IPS DF 6.9 (cell line): Measurements from ENCODE around the gene PRPF40B.

Source experiments
- DNase-seq: peaks from one replicate; pipeline ENCODE4 v3.0.0-alpha.2; 2013; ENCODE audit warnings: low read depth, low spot score
- H3K27ac ChIP-seq: one replicate; pipeline ENCODE4 v1.5.1; 2013; ENCODE audit warnings: low read length, control low read depth
- H3K27me3 ChIP-seq: 2 replicates; pipeline ENCODE4 v1.6.1; 2013; ENCODE audit warnings: mild to moderate bottlenecking, low read length; ENCODE audit not compliant: control insufficient read depth, insufficient read depth
- H3K36me3 ChIP-seq: 2 replicates; pipeline ENCODE4 v1.6.1; 2013; ENCODE audit warnings: low read length; ENCODE audit not compliant: control insufficient read depth, insufficient read depth
- H3K4me1 ChIP-seq: 2 replicates; pipeline ENCODE4 v1.6.1; 2013; ENCODE audit warnings: low read length; ENCODE audit not compliant: control insufficient read depth, insufficient read depth
- H3K4me3 ChIP-seq: 2 replicates; pipeline ENCODE4 v1.5.1; 2013; ENCODE audit warnings: mild to moderate bottlenecking, low read length
- H3K9me3 ChIP-seq: 2 replicates; pipeline ENCODE4 v1.6.1; 2013; ENCODE audit warnings: low read length, inconsistent platforms; ENCODE audit not compliant: control insufficient read depth, insufficient read depth
- WGBS: extraction: QIAGEN DNeasy Blood & Tissue Kit; methylation state at CpG from one replicate; pipeline ENCODE4 v1.1.7; 2013; ENCODE audit warnings: mixed read lengths, missing lambda C conversion rate; ENCODE audit not compliant: insufficient read length, insufficient coverage; 5-methylcytosine and 5-hydroxymethylcytosine counted together

The PRPF40B gene

GRCh38 chr12:49626836-49627235, 3.5 kb downstream of the PRPF40B start:
- no peaks in the 10 kb centered on the region for H3K27me3 ChIP-seq
- H3K27ac ChIP-seq = no peak overlapping the region
- DNase-seq = no peak
- no peak overlapping the region for H3K4me3 ChIP-seq
- H3K36me3 ChIP-seq = no peaks in the 10 kb centered on the region
- H3K9me3 ChIP-seq = no peaks in the 10 kb centered on the region
- no CpG with 5 or more reads among the region's 1 CpG for WGBS
- no peaks in the 10 kb centered on the region; the same call in 1 of the 2 replicates for H3K4me1 ChIP-seq

GRCh38 chr12:49627752-49628360, 4.5 kb downstream of the PRPF40B start:
- Histone ChIP-seq H3K27me3 (no peaks in the 10 kb centered on the region), H3K9me3 (no peaks in the 10 kb centered on the region), H3K4me1 (no peaks in the 10 kb centered on the region; the same call in 1 of the 2 replicates), H3K4me3 (no peak overlapping the region), H3K36me3 (no peaks in the 10 kb centered on the region), H3K27ac (no peak overlapping the region)
- DNase-seq = no peak
- WGBS = no CpG with 5 or more reads among the region's 3 CpGs

DNA sequence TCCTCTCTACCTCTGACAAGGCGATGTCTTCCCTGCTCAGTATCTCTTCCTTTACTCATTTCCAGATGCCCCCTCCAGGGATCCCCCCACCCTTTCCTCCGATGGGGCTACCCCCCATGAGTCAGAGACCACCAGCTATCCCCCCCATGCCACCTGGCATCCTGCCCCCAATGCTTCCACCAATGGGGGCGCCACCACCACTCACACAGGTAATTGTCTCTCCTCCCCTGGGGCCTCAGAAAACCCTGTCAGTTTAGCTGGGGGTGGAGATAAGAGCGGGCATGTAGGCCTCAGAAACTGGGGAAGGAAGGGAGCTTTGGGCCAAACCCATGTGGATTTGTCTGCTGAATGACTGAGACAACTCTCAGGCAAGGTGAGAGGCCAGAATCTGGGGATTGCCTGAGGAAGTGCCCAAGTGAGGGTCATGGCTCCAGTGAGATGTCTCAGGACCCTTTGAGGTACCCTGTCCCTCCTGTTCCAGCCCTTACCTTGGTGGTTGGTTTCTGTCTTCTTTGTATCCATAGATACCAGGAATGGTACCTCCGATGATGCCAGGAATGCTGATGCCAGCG, 8.1 kb downstream of the PRPF40B start:
- H3K9me3 ChIP-seq = no peaks in the 10 kb centered on the region
- no peak for DNase-seq
- H3K4me3 ChIP-seq = no peak overlapping the region
- H3K27me3 ChIP-seq = no peaks in the 10 kb centered on the region
- no peak overlapping the region for H3K27ac ChIP-seq
- WGBS = no CpG with 5 or more reads among the region's 6 CpGs
- no peaks in the 10 kb centered on the region for H3K4me1 ChIP-seq
- no peaks in the 10 kb centered on the region for H3K36me3 ChIP-seq

DNA sequence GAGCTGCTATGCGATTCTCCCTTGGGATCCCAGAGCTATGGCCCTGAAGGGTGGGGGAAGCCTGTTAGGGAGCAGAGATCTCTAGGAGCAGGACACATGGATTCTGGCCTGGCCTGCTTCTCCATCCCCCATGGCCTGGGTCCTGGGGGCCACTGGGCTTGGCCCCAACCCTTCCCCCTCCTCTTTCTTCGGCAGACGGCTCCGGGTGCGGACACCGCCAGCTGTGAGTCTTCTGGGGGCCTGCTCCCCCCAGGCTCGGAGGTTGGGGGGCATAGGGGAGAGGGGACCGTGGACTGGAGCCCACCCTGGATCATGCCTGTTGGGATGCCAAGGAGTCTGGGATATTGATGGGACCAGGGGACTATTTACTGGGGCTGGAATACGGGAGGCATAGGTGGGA, 9.0 kb downstream of the PRPF40B start:
- no CpG with 5 or more reads among the region's 9 CpGs for WGBS
- DNase-seq = no peak
- no peak overlapping the region for H3K4me3 ChIP-seq
- H3K36me3 ChIP-seq = no peaks in the 10 kb centered on the region
- H3K27me3 ChIP-seq = no peaks in the 10 kb centered on the region
- peaks cover 3% of the 10 kb centered on the region; the same call in 1 of the 2 replicates for H3K4me1 ChIP-seq
- no peak overlapping the region for H3K27ac ChIP-seq
- no peaks in the 10 kb centered on the region for H3K9me3 ChIP-seq

GRCh38 chr12:49632986-49633702, 9.8 kb downstream of the PRPF40B start:
- Histone ChIP-seq H3K4me1 (peaks cover 3% of the 10 kb centered on the region; the same call in 1 of the 2 replicates), H3K36me3 (no peaks in the 10 kb centered on the region), H3K9me3 (no peaks in the 10 kb centered on the region), H3K27ac (no peak overlapping the region), H3K4me3 (no peak overlapping the region), H3K27me3 (no peaks in the 10 kb centered on the region)
- no CpG with 5 or more reads among the region's 8 CpGs for WGBS
- DNase-seq = no peak

DNA sequence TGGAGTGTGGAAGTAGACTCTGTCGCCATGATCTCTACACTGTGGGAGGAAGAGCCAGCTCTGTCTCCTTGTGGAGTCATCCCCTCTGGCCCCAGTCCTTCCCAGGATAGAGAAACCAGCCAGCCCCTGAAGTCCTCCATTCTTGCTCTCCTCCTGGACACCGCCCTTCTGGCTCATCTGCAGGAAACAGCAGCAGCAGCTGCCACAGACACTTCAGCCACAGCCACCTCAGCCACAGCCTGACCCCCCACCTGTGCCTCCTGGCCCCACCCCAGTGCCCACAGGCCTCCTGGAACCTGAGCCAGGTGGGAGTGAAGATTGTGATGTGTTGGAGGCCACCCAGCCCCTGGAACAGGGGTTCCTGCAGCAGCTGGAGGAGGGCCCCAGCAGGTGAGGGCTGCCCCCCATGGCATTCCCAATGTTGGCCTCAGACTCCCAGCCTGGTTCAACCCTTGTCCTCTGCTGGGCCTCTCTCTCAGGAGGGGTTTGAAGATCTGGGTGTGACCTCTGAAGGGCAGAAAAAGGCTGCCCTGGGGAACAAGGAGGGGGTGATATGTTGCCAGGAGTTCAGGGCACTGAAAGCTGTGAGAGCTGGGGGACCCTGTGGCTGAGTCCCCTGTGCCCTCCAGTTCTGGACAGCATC, 10.5 kb downstream of the PRPF40B start:
- Histone ChIP-seq H3K9me3 (no peaks in the 10 kb centered on the region), H3K36me3 (no peaks in the 10 kb centered on the region), H3K27me3 (no peaks in the 10 kb centered on the region), H3K27ac (no peak overlapping the region), H3K4me1 (peaks cover 3% of the 10 kb centered on the region; the same call in 1 of the 2 replicates), H3K4me3 (no peak overlapping the region)
- DNase-seq = no peak
- no CpG with 5 or more reads among the region's 2 CpGs for WGBS

GRCh38 chr12:49635036-49635435, 11.7 kb downstream of the PRPF40B start:
- Histone ChIP-seq H3K27ac (no peak overlapping the region), H3K9me3 (no peaks in the 10 kb centered on the region), H3K36me3 (no peaks in the 10 kb centered on the region), H3K4me1 (peaks cover 3% of the 10 kb centered on the region; the same call in 1 of the 2 replicates), H3K27me3 (no peaks in the 10 kb centered on the region), H3K4me3 (no peak overlapping the region)
- no peak for DNase-seq
- no CpG with 5 or more reads among the region's 9 CpGs for WGBS

DNA sequence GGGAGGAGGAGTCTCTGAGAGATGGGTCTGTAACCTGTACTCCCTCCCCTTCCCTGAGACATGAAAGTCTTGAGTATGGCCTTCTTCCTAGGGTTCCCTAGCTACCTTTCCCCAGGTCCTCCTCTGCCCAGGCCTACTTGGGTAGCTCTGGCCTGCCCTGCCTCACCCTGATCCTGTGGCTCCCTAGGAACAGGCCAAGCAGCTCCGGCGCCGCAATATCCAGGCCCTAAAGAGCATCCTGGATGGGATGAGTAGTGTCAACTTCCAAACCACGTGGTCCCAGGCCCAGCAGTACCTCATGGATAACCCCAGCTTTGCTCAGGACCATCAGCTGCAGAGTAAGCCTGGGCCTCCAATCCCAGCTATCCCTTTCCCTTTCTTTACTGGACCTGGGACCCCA, 12.3 kb downstream of the PRPF40B start:
- no CpG with 5 or more reads among the region's 4 CpGs for WGBS
- Histone ChIP-seq H3K4me3 (no peak overlapping the region), H3K36me3 (no peaks in the 10 kb centered on the region), H3K27ac (no peak overlapping the region), H3K9me3 (no peaks in the 10 kb centered on the region), H3K27me3 (no peaks in the 10 kb centered on the region), H3K4me1 (peaks cover 3% of the 10 kb centered on the region; the same call in 1 of the 2 replicates)
- DNase-seq = no peak

GRCh38 chr12:49636574-49636973, 13.2 kb downstream of the PRPF40B start:
- Histone ChIP-seq H3K4me3 (no peak overlapping the region), H3K27me3 (no peaks in the 10 kb centered on the region), H3K9me3 (no peaks in the 10 kb centered on the region), H3K36me3 (no peaks in the 10 kb centered on the region), H3K4me1 (peaks cover 3% of the 10 kb centered on the region; the same call in 1 of the 2 replicates), H3K27ac (no peak overlapping the region)
- no CpG with 5 or more reads among the region's 13 CpGs for WGBS
- no peak for DNase-seq

DNA sequence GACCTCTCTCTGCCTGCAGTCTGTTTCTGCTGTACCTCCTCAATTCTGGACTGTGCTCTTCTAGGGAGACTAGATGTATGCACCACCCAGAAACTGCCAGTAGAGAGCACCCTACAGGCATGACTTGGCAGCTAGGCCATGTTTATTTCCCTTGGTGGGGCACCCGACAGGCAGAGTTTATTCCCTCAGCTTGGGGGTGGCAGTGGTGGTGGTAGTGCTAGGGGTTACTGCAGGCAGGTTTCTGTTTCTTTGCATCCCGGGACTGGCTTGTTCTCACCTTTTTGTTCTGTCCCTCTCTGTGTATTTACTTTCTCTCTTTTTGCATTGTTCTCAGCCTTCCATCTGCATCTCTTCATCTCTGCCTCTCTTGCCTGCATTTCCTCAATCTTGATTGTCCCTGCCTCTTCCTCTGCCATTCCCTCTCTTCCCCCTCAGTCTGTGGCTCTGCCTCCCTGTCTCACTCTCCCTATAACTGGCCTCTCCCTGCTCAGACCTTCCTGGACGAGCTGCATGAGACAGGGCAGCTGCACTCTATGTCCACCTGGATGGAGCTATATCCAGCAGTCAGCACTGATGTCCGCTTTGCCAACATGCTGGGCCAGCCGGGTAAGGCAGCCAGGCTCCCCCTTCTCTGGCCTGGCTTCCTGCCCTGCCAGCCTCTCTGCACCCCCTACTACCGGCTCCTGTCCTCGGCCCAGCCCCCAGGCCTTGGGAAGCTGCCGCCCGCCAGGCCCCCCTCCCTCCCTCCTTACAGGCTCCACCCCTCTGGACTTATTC, 13.8 kb downstream of the PRPF40B start:
- Histone ChIP-seq H3K27me3 (no peaks in the 10 kb centered on the region), H3K9me3 (no peaks in the 10 kb centered on the region), H3K27ac (no peak overlapping the region), H3K4me1 (peaks cover 3% of the 10 kb centered on the region; the same call in 1 of the 2 replicates), H3K36me3 (peaks cover 2% of the 10 kb centered on the region), H3K4me3 (no peak overlapping the region)
- peak; percentile 57 for DNase-seq
- no CpG with 5 or more reads among the region's 9 CpGs for WGBS
